ENCODE measurements around the gene C1orf53. TPM values are rescaled to one million over a fixed set of nuclear protein-coding genes. Genes with fewer than 3 reads are reported as not detected.

Gene C1orf53
- total and polyA plus RNA-seq, 2 of the 13 experiments (the other 11 are each of a cell fraction or from before 2014, with no cell fraction given) = 5.8 to 10.1 TPM

DNA sequence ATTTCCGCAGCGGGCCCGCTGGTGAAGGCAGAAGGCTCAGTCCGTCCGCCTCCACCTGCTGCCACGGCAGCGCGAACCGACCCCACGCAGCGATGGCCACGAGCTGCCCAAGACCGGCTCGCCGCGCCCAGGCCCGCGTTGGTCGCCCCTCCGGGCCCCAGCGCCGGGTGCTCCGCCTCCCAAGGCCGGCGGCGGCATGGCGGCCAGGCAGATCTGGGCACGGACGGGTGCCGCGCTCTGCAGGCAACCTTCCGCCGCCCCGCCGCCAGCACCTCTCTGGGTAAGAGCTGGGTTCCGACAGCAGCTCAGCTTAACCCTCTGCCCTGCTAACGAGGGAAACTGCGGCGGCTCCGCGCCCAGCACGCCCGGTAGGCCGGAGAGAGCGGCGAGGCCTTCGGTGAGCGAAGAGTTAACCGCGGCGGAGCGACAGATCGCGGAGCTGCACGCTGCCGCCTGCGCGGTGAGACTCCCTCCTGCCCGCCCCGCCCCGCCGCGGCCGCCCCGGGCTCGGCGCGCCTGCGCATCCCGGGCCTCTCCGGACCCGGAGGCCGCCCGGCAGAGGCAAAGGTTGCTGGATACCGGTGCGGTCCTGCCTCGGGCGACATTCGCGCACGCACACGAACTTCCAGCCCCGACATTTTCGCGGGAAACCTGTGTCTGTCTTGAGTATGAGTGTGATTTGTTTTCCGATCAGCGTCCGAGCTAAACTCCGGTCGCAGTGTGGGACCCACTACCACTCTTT lies at the start of gene C1orf53 (continued):
- TF ChIP-seq, protein P1, sequence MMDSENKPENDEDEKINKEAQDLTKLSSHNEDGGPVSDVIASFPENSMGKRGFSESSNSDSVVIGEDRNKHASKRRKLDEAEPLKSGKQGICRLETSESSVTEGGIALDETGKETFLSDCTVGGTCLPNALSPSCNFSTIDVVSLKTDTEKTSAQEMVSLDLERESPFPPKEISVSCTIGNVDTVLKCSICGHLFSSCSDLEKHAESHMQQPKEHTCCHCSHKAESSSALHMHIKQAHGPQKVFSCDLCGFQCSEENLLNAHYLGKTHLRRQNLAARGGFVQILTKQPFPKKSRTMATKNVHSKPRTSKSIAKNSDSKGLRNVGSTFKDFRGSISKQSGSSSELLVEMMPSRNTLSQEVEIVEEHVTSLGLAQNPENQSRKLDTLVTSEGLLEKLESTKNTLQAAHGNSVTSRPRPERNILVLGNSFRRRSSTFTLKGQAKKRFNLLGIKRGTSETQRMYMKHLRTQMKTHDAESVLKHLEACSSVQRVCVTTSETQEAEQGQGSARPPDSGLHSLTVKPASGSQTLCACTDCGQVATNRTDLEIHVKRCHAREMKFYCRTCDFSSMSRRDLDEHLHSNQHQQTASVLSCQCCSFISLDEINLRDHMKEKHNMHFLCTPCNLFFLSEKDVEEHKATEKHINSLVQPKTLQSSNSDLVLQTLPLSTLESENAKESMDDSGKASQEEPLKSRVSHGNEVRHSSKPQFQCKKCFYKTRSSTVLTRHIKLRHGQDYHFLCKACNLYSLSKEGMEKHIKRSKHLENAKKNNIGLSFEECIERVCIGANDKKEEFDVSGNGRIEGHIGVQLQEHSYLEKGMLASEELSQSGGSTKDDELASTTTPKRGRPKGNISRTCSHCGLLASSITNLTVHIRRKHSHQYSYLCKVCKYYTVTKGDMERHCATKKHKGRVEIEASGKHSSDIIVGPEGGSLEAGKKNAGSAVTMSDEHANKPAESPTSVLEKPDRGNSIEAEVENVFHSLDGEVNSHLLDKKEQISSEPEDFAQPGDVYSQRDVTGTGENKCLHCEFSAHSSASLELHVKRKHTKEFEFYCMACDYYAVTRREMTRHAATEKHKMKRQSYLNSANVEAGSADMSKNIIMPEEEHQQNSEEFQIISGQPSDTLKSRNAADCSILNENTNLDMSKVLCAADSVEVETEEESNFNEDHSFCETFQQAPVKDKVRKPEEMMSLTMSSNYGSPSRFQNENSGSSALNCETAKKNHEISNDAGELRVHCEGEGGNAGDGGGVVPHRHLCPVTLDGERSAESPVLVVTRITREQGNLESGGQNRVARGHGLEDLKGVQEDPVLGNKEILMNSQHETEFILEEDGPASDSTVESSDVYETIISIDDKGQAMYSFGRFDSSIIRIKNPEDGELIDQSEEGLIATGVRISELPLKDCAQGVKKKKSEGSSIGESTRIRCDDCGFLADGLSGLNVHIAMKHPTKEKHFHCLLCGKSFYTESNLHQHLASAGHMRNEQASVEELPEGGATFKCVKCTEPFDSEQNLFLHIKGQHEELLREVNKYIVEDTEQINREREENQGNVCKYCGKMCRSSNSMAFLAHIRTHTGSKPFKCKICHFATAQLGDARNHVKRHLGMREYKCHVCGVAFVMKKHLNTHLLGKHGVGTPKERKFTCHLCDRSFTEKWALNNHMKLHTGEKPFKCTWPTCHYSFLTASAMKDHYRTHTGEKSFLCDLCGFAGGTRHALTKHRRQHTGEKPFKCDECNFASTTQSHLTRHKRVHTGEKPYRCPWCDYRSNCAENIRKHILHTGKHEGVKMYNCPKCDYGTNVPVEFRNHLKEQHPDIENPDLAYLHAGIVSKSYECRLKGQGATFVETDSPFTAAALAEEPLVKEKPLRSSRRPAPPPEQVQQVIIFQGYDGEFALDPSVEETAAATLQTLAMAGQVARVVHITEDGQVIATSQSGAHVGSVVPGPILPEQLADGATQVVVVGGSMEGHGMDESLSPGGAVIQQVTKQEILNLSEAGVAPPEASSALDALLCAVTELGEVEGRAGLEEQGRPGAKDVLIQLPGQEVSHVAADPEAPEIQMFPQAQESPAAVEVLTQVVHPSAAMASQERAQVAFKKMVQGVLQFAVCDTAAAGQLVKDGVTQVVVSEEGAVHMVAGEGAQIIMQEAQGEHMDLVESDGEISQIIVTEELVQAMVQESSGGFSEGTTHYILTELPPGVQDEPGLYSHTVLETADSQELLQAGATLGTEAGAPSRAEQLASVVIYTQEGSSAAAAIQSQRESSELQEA (CRISPR knock-in tag; IDR thresholded peaks at IDR 0.05; ENCODE audit: not compliant biosample characterization) = peak; percentile 34
- TF ChIP-seq, protein P2, sequence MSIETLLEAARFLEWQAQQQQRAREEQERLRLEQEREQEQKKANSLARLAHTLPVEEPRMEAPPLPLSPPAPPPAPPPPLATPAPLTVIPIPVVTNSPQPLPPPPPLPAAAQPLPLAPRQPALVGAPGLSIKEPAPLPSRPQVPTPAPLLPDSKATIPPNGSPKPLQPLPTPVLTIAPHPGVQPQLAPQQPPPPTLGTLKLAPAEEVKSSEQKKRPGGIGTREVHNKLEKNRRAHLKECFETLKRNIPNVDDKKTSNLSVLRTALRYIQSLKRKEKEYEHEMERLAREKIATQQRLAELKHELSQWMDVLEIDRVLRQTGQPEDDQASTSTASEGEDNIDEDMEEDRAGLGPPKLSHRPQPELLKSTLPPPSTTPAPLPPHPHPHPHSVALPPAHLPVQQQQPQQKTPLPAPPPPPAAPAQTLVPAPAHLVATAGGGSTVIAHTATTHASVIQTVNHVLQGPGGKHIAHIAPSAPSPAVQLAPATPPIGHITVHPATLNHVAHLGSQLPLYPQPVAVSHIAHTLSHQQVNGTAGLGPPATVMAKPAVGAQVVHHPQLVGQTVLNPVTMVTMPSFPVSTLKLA (IDR thresholded peaks at IDR 0.05) = no peak
- TF ChIP-seq GPN1 (CRISPR knock-in tag; IDR thresholded peaks at IDR 0.05; ENCODE audit: borderline replicate concordance) = no peak
- TF ChIP-seq HOXA7 (CRISPR knock-in tag; IDR thresholded peaks at IDR 0.05) = no peak
- TF ChIP-seq, protein P3, sequence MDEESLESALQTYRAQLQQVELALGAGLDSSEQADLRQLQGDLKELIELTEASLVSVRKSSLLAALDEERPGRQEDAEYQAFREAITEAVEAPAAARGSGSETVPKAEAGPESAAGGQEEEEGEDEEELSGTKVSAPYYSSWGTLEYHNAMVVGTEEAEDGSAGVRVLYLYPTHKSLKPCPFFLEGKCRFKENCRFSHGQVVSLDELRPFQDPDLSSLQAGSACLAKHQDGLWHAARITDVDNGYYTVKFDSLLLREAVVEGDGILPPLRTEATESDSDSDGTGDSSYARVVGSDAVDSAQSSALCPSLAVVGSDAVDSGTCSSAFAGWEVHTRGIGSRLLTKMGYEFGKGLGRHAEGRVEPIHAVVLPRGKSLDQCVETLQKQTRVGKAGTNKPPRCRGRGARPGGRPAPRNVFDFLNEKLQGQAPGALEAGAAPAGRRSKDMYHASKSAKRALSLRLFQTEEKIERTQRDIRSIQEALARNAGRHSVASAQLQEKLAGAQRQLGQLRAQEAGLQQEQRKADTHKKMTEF (CRISPR knock-in tag; IDR thresholded peaks at IDR 0.05) = peak; percentile 89
- TF ChIP-seq, protein P4, sequence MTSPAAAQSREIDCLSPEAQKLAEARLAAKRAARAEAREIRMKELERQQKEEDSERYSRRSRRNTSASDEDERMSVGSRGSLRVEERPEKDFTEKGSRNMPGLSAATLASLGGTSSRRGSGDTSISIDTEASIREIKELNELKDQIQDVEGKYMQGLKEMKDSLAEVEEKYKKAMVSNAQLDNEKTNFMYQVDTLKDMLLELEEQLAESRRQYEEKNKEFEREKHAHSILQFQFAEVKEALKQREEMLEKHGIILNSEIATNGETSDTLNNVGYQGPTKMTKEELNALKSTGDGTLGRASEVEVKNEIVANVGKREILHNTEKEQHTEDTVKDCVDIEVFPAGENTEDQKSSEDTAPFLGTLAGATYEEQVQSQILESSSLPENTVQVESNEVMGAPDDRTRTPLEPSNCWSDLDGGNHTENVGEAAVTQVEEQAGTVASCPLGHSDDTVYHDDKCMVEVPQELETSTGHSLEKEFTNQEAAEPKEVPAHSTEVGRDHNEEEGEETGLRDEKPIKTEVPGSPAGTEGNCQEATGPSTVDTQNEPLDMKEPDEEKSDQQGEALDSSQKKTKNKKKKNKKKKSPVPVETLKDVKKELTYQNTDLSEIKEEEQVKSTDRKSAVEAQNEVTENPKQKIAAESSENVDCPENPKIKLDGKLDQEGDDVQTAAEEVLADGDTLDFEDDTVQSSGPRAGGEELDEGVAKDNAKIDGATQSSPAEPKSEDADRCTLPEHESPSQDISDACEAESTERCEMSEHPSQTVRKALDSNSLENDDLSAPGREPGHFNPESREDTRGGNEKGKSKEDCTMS (CRISPR knock-in tag; conservative IDR thresholded peaks at IDR 0.05) = no peak
- no peak for TF ChIP-seq JARID2 (CRISPR knock-in tag; IDR thresholded peaks at IDR 0.05; ENCODE audit: insufficient replicate concordance)
- 0 out of 2 replicates have a peak, but pooled peaks have one; percentile 39 for TF ChIP-seq NRL (CRISPR knock-in tag; IDR thresholded peaks at IDR 0.05; ENCODE audit: borderline replicate concordance)
- TF ChIP-seq ZNF501 (CRISPR knock-in tag; IDR thresholded peaks at IDR 0.05) = peak; percentile 87
- TF ChIP-seq, protein P5, sequence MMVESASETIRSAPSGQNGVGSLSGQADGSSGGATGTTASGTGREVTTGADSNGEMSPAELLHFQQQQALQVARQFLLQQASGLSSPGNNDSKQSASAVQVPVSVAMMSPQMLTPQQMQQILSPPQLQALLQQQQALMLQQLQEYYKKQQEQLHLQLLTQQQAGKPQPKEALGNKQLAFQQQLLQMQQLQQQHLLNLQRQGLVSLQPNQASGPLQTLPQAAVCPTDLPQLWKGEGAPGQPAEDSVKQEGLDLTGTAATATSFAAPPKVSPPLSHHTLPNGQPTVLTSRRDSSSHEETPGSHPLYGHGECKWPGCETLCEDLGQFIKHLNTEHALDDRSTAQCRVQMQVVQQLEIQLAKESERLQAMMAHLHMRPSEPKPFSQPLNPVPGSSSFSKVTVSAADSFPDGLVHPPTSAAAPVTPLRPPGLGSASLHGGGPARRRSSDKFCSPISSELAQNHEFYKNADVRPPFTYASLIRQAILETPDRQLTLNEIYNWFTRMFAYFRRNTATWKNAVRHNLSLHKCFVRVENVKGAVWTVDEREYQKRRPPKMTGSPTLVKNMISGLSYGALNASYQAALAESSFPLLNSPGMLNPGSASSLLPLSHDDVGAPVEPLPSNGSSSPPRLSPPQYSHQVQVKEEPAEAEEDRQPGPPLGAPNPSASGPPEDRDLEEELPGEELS (CRISPR knock-in tag; IDR thresholded peaks at IDR 0.05) = peak; percentile 9; the same call in 1 of the 2 replicates
- TF ChIP-seq YEATS2 (CRISPR knock-in tag; IDR thresholded peaks at IDR 0.05; ENCODE audit: borderline replicate concordance) = peak; percentile 58
- no peak for TF ChIP-seq RCOR2 (CRISPR knock-in tag; IDR thresholded peaks at IDR 0.05)

Data from HepG2 (cell line).